GM23338 (cell line): ENCODE results near the gene TFPI. TPM values are rescaled to one million over a fixed set of nuclear protein-coding genes. Genes with fewer than 3 reads are reported as not detected.
A peak's percentile ranks its signal among the peaks of the same experiment; 100 is the strongest.

ENCODE experiments used
- ATAC-seq: fragments of 200-7000 bp; cut with Tn5 transposase; 3 replicates; pipeline ENCODE4 v1.9.1; 2020
- DNase-seq: peaks from one replicate; pipeline ENCODE4 v3.0.0-alpha.2; 2015; ENCODE audit warnings: low spot score
- H2AFZ ChIP-seq: fragments of 200-600 bp; sonication (generic); 2 replicates; pipeline ENCODE4 v1.8.0; 2016; ENCODE audit warnings: antibody characterized with exemption, mild to moderate bottlenecking, moderate library complexity
- H3F3A ChIP-seq: fragments of 200-600 bp; sonication (generic); replicated peaks from 2 replicates; pipeline ENCODE4 v1.8.0; 2017; ENCODE audit warnings: antibody characterized with exemption, mixed run types, low read depth
- H3K27ac ChIP-seq: fragments of 200-600 bp; sonication (generic); 2 replicates; pipeline ENCODE4 v1.6.1; 2016; ENCODE audit warnings: low read depth
- H3K27me3 ChIP-seq: fragments of 200-600 bp; sonication (generic); 2 replicates; pipeline ENCODE4 v1.8.0; 2016; ENCODE audit warnings: mild to moderate bottlenecking, mixed run types, moderate library complexity; ENCODE audit not compliant: insufficient read depth
- H3K36me3 ChIP-seq: fragments of 200-600 bp; sonication (generic); 2 replicates; pipeline ENCODE4 v1.8.0; 2016; ENCODE audit warnings: mild to moderate bottlenecking; ENCODE audit not compliant: insufficient read depth
- H3K4me1 ChIP-seq: fragments of 200-600 bp; sonication (generic); 2 replicates; pipeline ENCODE4 v1.8.0; 2016; ENCODE audit warnings: mild to moderate bottlenecking, moderate library complexity; ENCODE audit not compliant: insufficient read depth
- H3K4me2 ChIP-seq: fragments of 200-600 bp; sonication (generic); 2 replicates; pipeline ENCODE4 v1.7.1; 2017; ENCODE audit warnings: mixed run types
- H3K4me3 ChIP-seq: fragments of 200-600 bp; sonication (generic); 2 replicates; pipeline ENCODE4 v1.6.1; 2016; ENCODE audit warnings: mixed run types
- H3K79me2 ChIP-seq: fragments of 200-600 bp; sonication (generic); replicated peaks from 2 replicates; pipeline ENCODE4 v1.8.0; 2017; ENCODE audit warnings: mild to moderate bottlenecking; ENCODE audit not compliant: insufficient read depth
- H3K9me2 ChIP-seq: fragments of 200-600 bp; sonication (generic); 2 replicates; pipeline ENCODE4 v1.8.0; 2017; ENCODE audit not compliant: insufficient read depth
- H4K20me1 ChIP-seq: fragments of 200-600 bp; sonication (generic); replicated peaks from 2 replicates; pipeline ENCODE4 v1.8.0; 2017; ENCODE audit warnings: mild to moderate bottlenecking; ENCODE audit not compliant: insufficient read depth
- H3K27ac Mint-ChIP-seq: 2 replicates; pipeline ENCODE4 v1.8.0; 2020; ENCODE audit warnings: inconsistent platforms, mild to moderate bottlenecking, moderate library complexity, mixed read lengths
- H3K27me3 Mint-ChIP-seq: 3 replicates; pipeline ENCODE4 v1.8.0; 2022; ENCODE audit warnings: low read depth, mild to moderate bottlenecking, moderate library complexity, mixed read lengths, inconsistent platforms; ENCODE audit not compliant: insufficient read depth, poor library complexity
- H3K36me3 Mint-ChIP-seq: 3 replicates; pipeline ENCODE4 v1.8.0; 2021; ENCODE audit warnings: low read depth, mild to moderate bottlenecking, inconsistent platforms, moderate library complexity, mixed read lengths
- H3K4me1 Mint-ChIP-seq: 3 replicates; pipeline ENCODE4 v1.8.0; 2020; ENCODE audit warnings: mild to moderate bottlenecking, inconsistent platforms, mixed read lengths
- H3K4me3 Mint-ChIP-seq: 3 replicates; pipeline ENCODE4 v1.8.0; 2021; ENCODE audit warnings: moderate library complexity, mild to moderate bottlenecking, inconsistent platforms, mixed read lengths
- H3K9me3 Mint-ChIP-seq: 3 replicates; pipeline ENCODE4 v1.8.0; 2020; ENCODE audit warnings: moderate library complexity, mild to moderate bottlenecking, inconsistent platforms, mixed read lengths
- CTCF ChIP-seq, 2 experiments: fragments of 200-600 bp in 1 of 2; sonication (generic) in 1 of 2; conservative IDR thresholded peaks; 2 replicates each; pipeline versions ENCODE4 v1.5.1 to v1.6.1; 2016 to 2017; ENCODE audit warnings: antibody characterized with exemption in 2 of 2, low read depth in 2 of 2, mild to moderate bottlenecking in 2 of 2, moderate library complexity in 1 of 2
- ETS1 ChIP-seq: IDR thresholded peaks from 2 replicates; pipeline ENCODE4 v1.6.1; 2016; ENCODE audit warnings: antibody characterized with exemption
- ZNF114 ChIP-seq: fragments of 250-450 bp; sonication (Bioruptor Pico); IDR thresholded peaks from 2 replicates; pipeline ENCODE4 v1.5.0; 2020; ENCODE audit warnings: mild to moderate bottlenecking, moderate library complexity
- polyA plus RNA-seq: library from polyadenylated mRNA; unstranded; fragments of >200 nt; fragmentation: Nextera tagmentation; extraction: Ambion mirVana; gene quantifications from 2 replicates; pipeline ENCODE4 v1.2.1, GENCODE V29; 2016
- total RNA-seq: library from RNA; depleted of rRNA; stranded (reverse); fragments of >200 nt; shearing (Covaris generic); gene quantifications from 2 replicates; pipeline ENCODE4 v1.2.3, GENCODE V29; 2014

The TFPI gene
- total and polyA plus RNA-seq, 2 experiments from 2014 or later = 1.8 to 1.9 TPM

GRCh38 chr2:187580462-187581124, 26.4 kb upstream of the TFPI start:
- Histone ChIP-seq H3K79me2 (no peaks in the 10 kb centered on the region), H3K36me3 (no peaks in the 10 kb centered on the region), H3K27me3 (no peaks in the 10 kb centered on the region), H3F3A (no peaks in the 10 kb centered on the region), H3K4me2 (no peak overlapping the region), H2AFZ (no peak overlapping the region), H4K20me1 (no peaks in the 10 kb centered on the region), H3K4me1 (peaks cover 6% of the 10 kb centered on the region; the same call in 1 of the 2 replicates), H3K27ac (no peak overlapping the region), H3K4me3 (no peak overlapping the region), H3K9me2 (no peaks in the 10 kb centered on the region)
- no peaks in the 10 kb centered on the region for H3K9me3 Mint-ChIP-seq
- no peaks in the 10 kb centered on the region for H3K27me3 Mint-ChIP-seq
- no peak overlapping the region for H3K4me3 Mint-ChIP-seq
- H3K4me1 Mint-ChIP-seq = peaks cover 12% of the 10 kb centered on the region; the same call in 2 of the 3 replicates
- ATAC-seq (no peak; the same call in 1 of the 3 replicates), DNase-seq (peak; percentile 80)
- peak overlapping the region; percentile 65; the same call in 1 of the 2 replicates for H3K27ac Mint-ChIP-seq
- TF ChIP-seq CTCF (conservative IDR thresholded peaks at IDR 0.05; ENCODE audit: low read depth in 2 of 2) (peak; percentile 59 to 71), ZNF114 (no peak)
- no peaks in the 10 kb centered on the region for H3K36me3 Mint-ChIP-seq

- peak; percentile 56 for DNase-seq
Measured at GRCh38 chr2:187577310-187577709, 23.1 kb upstream of the TFPI start.

More at GRCh38 chr2:187577310-187577709, 23.1 kb upstream of the TFPI start:
- H3K4me2 ChIP-seq = no peak overlapping the region
- no peaks in the 10 kb centered on the region for H4K20me1 ChIP-seq
- H3K4me1 Mint-ChIP-seq = peaks cover 18% of the 10 kb centered on the region; the same call in 2 of the 3 replicates
- H2AFZ ChIP-seq = no peak overlapping the region
- H3K9me2 ChIP-seq = no peaks in the 10 kb centered on the region
- peaks cover 6% of the 10 kb centered on the region; the same call in 1 of the 2 replicates for H3K4me1 ChIP-seq
- H3K36me3 ChIP-seq = no peaks in the 10 kb centered on the region
- ATAC-seq = peak; percentile 84
- no peaks in the 10 kb centered on the region for H3K79me2 ChIP-seq
- no peak overlapping the region for H3K4me3 Mint-ChIP-seq
- peaks cover 14% of the 10 kb centered on the region for H3K9me3 Mint-ChIP-seq
- H3K27me3 ChIP-seq = no peaks in the 10 kb centered on the region
- H3K36me3 Mint-ChIP-seq = peaks cover 13% of the 10 kb centered on the region
- H3F3A ChIP-seq = no peaks in the 10 kb centered on the region
- H3K4me3 ChIP-seq = no peak overlapping the region
- no peak overlapping the region for H3K27ac ChIP-seq
- no peaks in the 10 kb centered on the region for H3K27me3 Mint-ChIP-seq
- peak; percentile 31 to 47 for TF ChIP-seq CTCF (conservative IDR thresholded peaks at IDR 0.05; ENCODE audit: low read depth in 2 of 2)
- TF ChIP-seq ETS1 = no peak
- no peak overlapping the region for H3K27ac Mint-ChIP-seq
